GDM1 (cell line): ENCODE results near the gene C3orf33.

Source experiments
- DNase-seq: peaks from one replicate; lab custom pipeline; 2025; lab: John Stamatoyannopoulos, UW

C3orf33 gene

DNA sequence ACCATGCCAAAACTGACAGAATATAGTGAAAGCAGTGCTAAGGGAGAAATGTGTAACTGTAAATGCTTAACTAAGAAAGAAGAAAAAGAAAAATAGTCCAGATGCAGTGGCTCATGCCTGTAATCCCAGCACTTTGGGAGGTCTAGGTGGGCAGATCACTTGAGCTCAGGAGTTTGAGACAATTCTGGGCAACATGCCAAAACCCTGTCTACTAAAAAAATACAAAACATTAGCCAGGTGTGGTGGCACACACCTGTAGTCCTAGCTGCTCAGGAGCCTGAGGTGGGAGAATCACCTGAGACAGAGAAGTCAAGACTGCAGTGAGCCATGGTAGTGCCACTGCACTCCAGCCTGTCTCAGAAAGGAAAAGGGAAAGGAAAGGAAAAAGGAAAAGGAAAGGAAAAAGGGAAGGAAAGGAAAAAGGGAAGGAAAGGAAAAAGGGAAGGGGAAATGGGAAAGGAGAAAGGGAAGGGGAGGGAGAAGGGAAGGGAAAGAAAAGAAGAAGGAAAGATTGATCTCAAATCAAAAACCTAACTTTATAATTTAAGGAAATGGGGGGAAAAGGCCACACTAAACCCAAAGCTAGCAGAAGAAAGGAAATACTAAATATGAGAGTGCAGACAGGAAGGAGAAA is 20.3 kb downstream of the C3orf33 start:
- DNase-seq, result no peak

- DNase-seq, result no peak
These were observed 23.6 kb downstream of the C3orf33 start for GRCh38 chr3:155782390-155782953.

DNA sequence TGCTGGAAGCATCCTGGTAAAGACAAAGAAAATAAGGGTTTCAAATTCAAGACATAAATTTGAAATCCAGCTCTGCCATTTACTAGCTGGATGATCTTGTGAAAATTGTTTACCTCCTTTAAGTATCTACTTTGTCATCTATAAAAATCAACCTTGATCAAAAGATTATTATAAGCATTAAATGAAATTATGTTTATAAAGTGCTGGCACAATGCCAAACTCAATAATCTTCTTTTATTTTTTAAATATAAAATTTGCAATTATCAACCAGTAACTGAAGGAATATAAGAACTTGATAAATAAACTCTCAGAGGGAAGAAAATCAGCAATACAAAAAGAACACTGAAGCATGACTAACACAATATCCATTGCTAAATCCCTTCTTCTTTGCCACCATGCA is 25.8 kb downstream of the C3orf33 start:
- DNase-seq, result no peak

DNA sequence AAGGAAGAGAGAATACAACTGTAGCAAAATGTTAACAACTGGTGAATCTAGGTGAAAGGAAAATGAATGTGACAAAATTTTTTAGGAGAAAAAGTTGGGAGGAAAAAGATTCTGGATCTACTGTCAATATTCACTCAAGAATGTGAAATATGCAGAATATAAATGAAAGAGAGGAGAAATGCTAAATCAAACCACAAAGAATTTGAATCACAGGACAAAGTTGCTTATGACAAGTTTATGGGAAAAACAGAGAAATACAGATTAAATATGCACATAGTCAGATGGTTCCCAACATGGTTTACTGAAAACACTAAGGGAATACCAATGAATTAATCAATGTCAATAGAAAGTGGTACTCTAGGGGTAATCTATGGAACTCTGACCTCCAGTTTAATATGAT is 27.6 kb downstream of the C3orf33 start:
- no peak for DNase-seq

- DNase-seq, result no peak
These were observed 33.3 kb downstream of the C3orf33 start for GRCh38 chr3:155772801-155773200.

GRCh38 chr3:155771126-155771525 is 35.0 kb downstream of the C3orf33 start:
- DNase-seq, result no peak

GRCh38 chr3:155766206-155766605 is 39.9 kb downstream of the C3orf33 start:
- no peak for DNase-seq

GRCh38 chr3:155763870-155764463 is 42.1 kb downstream of the C3orf33 start:
- no peak for DNase-seq

- DNase-seq, result no peak
These were observed 45.4 kb downstream of the C3orf33 start for GRCh38 chr3:155760653-155761052.

DNA sequence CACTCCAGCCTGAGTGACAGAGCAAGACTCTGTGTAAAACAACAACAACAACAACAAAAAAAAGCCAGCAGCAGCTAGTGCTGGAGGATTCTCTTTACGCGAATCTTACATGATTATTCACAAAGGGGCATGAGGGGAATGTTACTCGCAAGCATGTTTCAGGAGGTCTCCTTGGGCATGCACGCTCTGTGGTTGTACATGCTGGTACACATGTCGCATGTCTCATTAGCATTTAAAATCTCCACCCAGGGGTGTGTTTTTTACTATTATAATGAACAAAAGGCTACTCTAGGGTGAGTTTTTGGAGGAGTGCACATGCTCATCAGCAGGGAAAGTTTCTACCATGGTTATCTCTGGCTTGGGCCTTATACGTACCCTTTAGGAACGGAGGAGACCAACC is 48.5 kb downstream of the C3orf33 start:
- no peak for DNase-seq

DNA sequence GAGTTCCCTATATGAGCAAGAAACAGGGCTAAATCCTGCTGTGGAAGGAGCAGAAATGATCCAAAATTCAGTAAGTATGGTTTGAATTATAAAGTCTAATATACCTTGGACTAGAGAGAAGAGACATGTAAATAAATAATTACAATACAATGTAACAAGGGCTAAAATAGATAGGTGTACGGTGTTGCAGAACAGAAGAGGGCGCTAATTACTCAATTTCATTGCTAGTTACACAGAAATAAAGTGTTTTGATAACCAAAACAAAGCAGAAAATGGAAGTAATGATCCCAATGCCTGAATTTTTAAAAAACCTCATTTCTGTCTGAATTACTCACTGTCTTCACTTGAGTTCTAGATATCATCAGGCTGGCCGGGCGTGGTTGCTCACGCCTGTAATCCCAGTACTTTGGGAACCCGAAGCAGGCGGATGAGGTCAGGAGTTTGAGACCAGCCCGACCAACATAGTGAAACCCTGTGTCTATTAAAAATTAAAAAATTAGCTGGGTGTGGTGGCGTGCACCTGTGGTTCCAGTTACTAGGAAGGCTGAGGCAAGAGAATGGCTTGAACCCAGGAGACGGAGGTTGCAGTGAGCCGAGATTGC is 52.9 kb downstream of the C3orf33 start:
- peak; percentile 28 for DNase-seq

DNA sequence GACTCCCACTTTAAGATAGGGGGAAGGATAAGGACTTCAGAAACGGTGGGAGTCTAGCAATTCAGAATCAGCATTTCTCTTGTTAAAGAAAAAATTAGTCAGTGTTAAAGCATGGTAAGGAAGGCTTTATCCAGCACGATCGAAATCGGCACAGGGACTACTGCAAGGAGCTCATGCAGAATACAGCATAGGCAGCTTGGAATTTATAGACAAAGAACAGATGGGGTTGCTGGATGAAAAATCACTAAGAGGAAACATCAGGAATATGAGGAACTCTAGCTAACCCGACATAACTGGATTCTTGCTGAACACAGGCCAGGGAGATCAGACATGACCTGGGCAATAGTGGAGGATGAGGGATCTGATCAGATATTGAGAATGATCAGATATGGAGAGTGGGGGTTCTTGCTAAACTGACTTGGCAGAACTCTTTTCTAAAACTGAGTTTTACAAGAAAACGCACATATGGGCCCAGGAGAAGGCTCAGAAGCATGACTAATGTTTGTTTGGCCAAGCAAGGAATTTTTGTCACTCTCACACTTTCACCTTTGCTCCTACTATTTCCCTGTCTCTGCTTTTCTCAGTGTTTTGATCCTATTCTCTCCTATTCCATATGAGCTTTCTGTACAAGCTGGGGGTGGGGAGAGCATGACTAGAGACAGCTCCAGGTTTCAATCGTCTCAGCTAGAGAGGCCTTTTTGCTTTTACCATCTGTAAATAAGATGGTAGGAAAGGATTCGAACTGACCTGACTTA is 57.3 kb downstream of the C3orf33 start:
- DNase-seq, result no peak

DNA sequence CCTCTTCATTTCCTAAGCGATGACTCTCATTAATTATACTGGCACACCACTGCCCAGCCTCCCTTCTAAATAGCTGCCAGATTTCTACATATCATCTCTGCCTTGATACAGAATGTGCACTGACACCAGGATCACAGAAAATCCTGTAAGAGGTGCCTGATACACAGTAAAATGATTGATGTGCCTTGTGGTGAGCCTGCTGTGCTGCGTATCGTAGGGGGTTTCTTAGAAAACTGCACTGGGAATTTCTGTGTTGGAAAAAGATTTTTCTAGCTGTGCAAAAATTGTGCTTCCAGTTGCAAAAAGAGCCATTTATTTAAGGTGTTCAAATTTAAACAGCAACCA is 58.2 kb downstream of the C3orf33 start:
- no peak for DNase-seq

- no peak for DNase-seq
These were observed 58.7 kb downstream of the C3orf33 start for GRCh38 chr3:155747286-155747945.

DNA sequence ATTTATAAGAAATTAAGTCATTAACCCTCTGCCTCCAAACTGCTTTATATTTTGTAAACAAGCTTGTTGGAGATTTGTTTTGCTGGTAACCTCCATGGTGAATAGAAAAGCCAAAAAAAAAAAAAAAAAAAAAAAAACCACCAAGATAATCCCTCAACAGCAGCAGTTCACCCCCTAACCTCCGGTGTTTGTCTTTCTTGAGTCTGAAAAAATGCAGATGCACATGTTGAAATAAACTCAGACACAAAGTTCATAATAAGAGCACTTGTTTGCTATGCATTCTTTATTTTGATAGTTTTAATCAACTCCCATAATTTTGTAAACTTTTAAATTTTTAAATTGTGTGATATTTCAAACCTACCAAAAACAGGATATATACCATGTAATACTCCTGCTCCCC is 59.4 kb downstream of the C3orf33 start:
- DNase-seq, result no peak

- DNase-seq, result no peak
These were observed 60.1 kb downstream of the C3orf33 start for GRCh38 chr3:155745795-155746550.

- peak; percentile 19 for DNase-seq
These were observed 61.3 kb downstream of the C3orf33 start, which contains the start of gene PLCH1 for GRCh38 chr3:155744626-155745324. Gene PLCH1 (minus strand): TSS chr3:155745071. CDS start chr3:155704224, 40,847 bp downstream.

DNA sequence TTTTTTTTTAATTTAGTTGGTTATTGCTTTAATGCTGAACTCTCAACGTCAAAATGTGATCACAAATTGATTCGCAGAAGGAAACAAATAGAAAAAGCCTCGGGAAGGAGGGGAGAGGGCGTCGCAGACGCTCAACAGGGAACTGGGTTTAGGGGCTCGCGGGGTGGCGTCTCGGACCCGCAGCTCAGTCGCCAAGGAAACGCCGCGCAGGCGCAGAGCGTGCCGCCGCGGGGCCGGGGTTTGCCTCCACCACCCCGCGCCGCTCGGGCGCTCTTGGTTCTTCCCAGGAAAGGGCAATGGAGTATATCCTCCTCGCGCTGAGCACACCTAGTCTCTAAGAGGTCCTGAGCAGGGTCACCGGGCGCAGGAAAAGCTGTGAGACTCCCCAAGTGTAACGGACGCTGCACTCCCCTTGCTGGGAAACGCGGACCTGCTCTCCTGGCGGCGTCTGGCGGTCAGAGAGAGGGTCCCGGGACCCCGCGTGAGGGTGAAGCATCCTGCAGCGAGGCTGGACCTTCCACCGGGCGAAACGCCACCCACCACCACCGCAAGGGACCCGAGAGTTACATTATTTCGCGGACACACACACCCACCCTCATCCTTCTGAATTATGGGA is 62.0 kb downstream of the C3orf33 start:
- DNase-seq, result peak; percentile 9

DNA sequence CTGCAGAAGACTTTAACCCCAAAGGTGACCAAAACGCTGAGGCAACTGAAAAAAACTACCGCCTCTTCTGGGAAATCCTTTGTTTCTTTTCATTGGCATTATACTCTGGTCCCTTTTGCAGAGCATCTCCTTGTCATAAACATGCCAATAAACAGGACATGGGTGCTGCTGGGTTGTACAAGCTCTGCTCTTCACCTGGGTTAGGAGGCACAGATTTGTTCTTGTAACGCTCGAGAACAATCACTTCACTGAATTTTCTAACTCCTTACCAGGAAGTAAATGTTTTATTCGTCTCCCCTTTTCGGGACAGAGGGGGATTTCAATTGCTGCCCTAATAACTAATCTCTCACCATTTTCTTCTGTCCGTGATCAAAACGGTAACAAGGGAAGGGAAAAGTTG is 62.5 kb downstream of the C3orf33 start:
- DNase-seq, result no peak

DNA sequence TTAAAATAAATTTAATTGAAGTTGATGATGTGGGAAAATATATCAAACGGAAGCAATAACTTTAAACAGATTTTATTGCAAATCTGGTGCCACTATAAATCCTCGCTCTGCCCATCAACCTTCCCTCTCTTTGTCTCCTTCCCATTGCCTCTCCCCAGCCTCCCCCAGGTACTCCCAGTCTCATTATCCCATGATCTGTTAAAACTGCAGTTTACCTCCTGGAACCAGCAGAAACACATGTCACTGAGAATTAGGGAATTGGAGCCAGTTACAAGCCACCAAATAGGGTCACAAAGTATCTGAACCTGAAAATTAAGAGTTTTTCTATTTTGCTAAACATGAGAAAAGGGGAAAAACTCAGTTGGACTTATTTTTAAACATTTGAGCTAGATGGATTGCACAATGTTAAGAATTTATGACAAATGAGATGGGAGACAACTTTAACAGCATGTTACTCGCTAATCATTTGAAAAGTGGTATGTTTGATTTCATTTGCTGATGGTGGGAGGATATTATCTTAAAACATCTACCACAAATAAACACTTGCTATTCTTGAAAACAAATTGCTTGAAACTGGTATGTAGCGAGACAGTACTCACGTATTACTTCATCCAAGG is 63.6 kb downstream of the C3orf33 start:
- DNase-seq, result no peak
